Measurements from ENCODE around the gene PRPF6. TPM values are rescaled to one million over a fixed set of nuclear protein-coding genes. Genes with fewer than 3 reads are reported as not detected.

The PRPF6 gene
- total RNA-seq, 4 donors from 2014 or later: 39.3 to 68.4 (median 47.7) TPM

DNA sequence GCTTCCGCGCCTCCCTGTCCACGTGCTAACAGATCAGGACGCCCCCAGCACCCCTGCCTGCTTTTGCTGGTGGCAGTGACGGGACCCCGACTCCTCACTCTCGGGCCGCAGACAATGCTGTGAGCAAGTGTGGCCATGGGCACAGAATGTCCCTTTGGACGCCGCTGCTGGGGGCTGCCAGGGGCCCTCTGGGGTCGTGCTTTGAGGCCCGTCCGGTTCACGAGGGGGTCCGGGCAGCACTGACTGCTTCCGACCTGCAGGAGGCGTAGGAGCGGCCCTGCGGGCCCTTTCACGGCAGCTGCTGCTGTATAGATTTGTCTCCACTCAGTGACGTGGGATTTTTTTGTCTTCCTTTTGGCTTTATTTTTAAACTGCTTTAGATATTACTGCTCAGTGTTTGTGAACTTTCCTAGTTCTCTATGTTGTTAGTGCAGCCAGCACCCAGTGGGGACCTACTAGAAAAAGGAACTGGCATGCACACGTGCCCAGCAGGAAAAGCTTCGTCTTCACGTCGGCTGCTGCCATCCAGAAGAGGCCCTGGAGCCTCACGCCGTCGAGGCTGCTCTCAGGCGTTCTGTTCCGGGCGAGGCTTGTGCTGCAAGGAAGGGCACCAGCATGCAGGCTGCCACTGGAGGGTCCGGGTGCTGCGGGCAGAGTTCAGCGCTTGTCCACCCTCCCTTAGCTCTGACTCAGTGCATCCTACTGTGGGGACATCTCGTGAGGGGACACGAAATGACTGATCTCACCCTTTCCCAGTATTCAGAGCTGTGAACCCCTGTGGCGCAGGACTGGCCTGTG is 46.5 kb upstream of the PRPF6 start:
- ATAC-seq (no peak), DNase-seq (no peak)
- Histone ChIP-seq H3K4me1 (peaks cover 0 to 8% of the 10 kb centered on the region in 2 donors), H3K36me3 (peaks cover 0 to 33% of the 10 kb centered on the region in 2 donors), H3K9me3 (no peaks in the 10 kb centered on the region), H3K27ac (no peak overlapping the region), H3K4me3 (no peak overlapping the region), H3K27me3 (no peaks in the 10 kb centered on the region)
- intact Hi-C loops (cut with DNase I; ENCODE audit: low total_unique reads) (no loop called here), in situ Hi-C loops (cut with MboI; ENCODE audit: low sequenced_read_pairs in 4 of 4) (no loop called here)
- no peak for TF ChIP-seq POLR2A (IDR thresholded peaks at IDR 0.05)
- TF ChIP-seq, protein P1, sequence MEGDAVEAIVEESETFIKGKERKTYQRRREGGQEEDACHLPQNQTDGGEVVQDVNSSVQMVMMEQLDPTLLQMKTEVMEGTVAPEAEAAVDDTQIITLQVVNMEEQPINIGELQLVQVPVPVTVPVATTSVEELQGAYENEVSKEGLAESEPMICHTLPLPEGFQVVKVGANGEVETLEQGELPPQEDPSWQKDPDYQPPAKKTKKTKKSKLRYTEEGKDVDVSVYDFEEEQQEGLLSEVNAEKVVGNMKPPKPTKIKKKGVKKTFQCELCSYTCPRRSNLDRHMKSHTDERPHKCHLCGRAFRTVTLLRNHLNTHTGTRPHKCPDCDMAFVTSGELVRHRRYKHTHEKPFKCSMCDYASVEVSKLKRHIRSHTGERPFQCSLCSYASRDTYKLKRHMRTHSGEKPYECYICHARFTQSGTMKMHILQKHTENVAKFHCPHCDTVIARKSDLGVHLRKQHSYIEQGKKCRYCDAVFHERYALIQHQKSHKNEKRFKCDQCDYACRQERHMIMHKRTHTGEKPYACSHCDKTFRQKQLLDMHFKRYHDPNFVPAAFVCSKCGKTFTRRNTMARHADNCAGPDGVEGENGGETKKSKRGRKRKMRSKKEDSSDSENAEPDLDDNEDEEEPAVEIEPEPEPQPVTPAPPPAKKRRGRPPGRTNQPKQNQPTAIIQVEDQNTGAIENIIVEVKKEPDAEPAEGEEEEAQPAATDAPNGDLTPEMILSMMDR (IDR thresholded peaks at IDR 0.05 in 4 of 5, conservative IDR thresholded peaks at IDR 0.05 in 1 of 5): no peak

DNA sequence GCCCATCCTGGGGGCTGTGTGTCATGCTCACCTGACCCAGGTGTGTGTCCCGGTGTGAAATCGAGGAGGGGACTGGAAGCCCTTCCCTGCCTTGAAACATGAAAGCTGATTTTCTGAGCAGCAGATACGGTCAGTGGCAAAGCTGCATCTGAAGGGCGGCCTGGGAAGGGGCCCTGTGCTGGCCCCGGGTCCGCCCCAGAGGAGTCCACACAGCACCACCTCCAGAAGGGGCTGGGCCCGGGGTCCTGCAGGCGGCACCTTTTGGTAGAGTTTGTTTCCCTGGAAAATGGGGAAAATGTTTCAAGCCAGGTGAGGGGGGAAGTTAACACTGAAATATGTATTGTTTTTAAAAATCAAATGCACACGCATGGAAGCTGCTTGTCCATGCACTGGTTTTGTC is 45.5 kb upstream of the PRPF6 start:
- H3K9me3 ChIP-seq: no peaks in the 10 kb centered on the region
- no peak for DNase-seq
- TF ChIP-seq, protein P1 (IDR thresholded peaks at IDR 0.05 in 4 of 5, conservative IDR thresholded peaks at IDR 0.05 in 1 of 5): no peak
- TF ChIP-seq POLR2A (IDR thresholded peaks at IDR 0.05): no peak
- no peak overlapping the region for H3K27ac ChIP-seq
- in situ Hi-C loops (cut with MboI; ENCODE audit: low sequenced_read_pairs in 4 of 4): no loop called here
- intact Hi-C loops (cut with DNase I; ENCODE audit: low total_unique reads): no loop called here
- no peak for ATAC-seq
- no peak overlapping the region for H3K4me3 ChIP-seq
- H3K4me1 ChIP-seq: peaks cover 0 to 8% of the 10 kb centered on the region in 2 donors
- no peaks in the 10 kb centered on the region for H3K27me3 ChIP-seq
- peaks cover 0 to 33% of the 10 kb centered on the region in 2 donors for H3K36me3 ChIP-seq

DNA sequence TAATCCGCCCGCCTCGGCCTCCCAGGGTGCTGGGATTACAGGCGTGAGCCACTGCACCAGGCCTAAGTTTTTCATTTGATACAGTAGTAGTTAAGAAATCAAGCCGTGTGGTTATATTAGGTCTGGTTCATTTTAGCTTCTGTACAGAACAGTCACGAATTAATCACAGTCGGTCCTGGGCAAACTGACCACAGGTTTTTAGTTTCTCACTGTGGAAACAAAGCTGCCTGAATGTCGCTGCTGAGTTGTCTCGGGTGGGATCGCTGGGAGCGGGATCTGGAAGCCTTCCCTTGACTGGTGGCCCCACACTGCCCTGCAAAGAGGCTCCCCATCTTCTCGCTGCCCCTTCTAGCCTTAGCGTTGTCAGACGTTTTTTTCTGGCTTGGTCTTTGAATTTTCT is 43.3 kb upstream of the PRPF6 start:
- Histone ChIP-seq H3K36me3 (peaks cover 0 to 20% of the 10 kb centered on the region in 2 donors), H3K27ac (peak overlapping the region; percentile 60 to 70 (median 64)), H3K4me3 (no peak overlapping the region), H3K4me1 (peaks cover 1 to 8% of the 10 kb centered on the region in 2 donors), H3K27me3 (no peaks in the 10 kb centered on the region), H3K9me3 (no peaks in the 10 kb centered on the region)
- TF ChIP-seq, protein P1 (IDR thresholded peaks at IDR 0.05 in 4 of 5, conservative IDR thresholded peaks at IDR 0.05 in 1 of 5): no peak
- TF ChIP-seq POLR2A (IDR thresholded peaks at IDR 0.05): no peak
- intact Hi-C loops (cut with DNase I; ENCODE audit: low total_unique reads): no loop called here
- DNase-seq (no peak), ATAC-seq (peak; percentile 77 to 81)
- in situ Hi-C loops (cut with MboI; ENCODE audit: low sequenced_read_pairs in 4 of 4): no loop called here

DNA sequence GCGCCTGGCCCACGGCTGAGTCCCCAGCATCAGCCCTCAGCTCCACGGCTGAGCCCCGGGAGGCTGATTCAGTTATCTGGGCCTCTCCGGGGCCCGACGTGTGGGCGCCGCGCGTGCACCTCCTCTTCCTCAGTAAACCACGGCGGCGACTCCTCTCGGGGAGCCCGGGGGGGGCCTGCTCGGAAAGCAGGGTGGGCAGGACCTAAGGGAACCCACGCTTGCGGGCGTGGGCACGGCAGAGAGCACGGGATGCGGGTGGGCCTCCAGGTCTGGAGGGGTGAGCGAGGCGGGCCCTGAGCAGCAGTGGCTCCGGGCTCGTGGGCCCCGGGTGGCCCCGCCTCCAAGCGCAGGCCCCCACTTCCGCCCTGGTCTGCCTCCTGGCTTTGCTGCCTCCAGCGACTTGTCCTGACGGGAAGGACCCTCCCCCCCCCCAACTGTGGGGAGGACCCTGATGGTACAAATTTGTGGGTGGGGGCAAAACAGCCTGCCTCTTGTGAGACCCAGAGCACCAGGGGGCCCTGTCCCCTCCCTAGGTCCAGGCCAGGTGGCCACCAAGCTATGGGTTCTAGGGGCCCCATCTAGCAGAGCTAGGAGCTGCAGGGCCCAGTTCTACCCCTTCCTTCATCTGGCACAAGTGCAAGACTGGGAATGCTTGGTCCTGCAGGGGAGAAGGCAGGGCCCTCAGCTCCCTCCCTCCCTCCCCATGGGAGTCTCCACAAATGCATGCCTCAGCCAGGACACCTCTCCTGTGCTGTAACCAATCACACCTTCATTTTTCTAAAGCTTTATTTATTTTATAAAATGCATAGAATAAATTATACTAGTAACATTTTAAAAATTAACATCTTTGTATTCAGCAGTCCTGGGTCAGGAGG is 41.6 kb upstream of the PRPF6 start:
- H3K9me3 ChIP-seq: no peaks in the 10 kb centered on the region
- H3K4me3 ChIP-seq: no peak overlapping the region
- H3K36me3 ChIP-seq: peaks cover 0 to 36% of the 10 kb centered on the region in 2 donors
- TF ChIP-seq POLR2A (IDR thresholded peaks at IDR 0.05): no peak
- TF ChIP-seq, protein P1 (IDR thresholded peaks at IDR 0.05 in 4 of 5, conservative IDR thresholded peaks at IDR 0.05 in 1 of 5): no peak
- in situ Hi-C loops (cut with MboI; ENCODE audit: low sequenced_read_pairs in 4 of 4): no loop called here
- DNase-seq (no peak), ATAC-seq (no peak)
- H3K27me3 ChIP-seq: no peaks in the 10 kb centered on the region
- H3K27ac ChIP-seq: peak overlapping the region in 1 of 4 donors; percentile 0
- H3K4me1 ChIP-seq: peaks cover 12 to 21% of the 10 kb centered on the region in 2 donors
- intact Hi-C loops (cut with DNase I; ENCODE audit: low total_unique reads): no loop called here

All from gastrocnemius medialis (tissue), 4 donors.